HL-60 (cell line): ENCODE data around the gene EDARADD.

Experiments used
- GABPA ChIP-seq: IDR thresholded peaks from 2 replicates; pipeline ENCODE4 v1.6.1; 2012; ENCODE audit warnings: low read depth
- POLR2AphosphoS5 ChIP-seq: IDR thresholded peaks from 2 replicates; pipeline ENCODE4 v1.6.1; 2012; ENCODE audit warnings: low read depth
- SPI1 ChIP-seq: IDR thresholded peaks from 2 replicates; pipeline ENCODE4 v1.6.1; 2012; ENCODE audit warnings: low read depth, mild to moderate bottlenecking, borderline replicate concordance
- TF ChIP-seq, protein P1 (sequence below): IDR thresholded peaks from one replicate; pipeline ENCODE4 v1.5.1; 2011; ENCODE audit warnings: low read length, control low read depth, inconsistent platforms; ENCODE audit not compliant: insufficient read depth
- TF ChIP-seq, protein P2 (sequence below): IDR thresholded peaks from 2 replicates; pipeline ENCODE4 v1.6.1; 2012; ENCODE audit warnings: low read depth; ENCODE audit not compliant: insufficient replicate concordance

DNA sequence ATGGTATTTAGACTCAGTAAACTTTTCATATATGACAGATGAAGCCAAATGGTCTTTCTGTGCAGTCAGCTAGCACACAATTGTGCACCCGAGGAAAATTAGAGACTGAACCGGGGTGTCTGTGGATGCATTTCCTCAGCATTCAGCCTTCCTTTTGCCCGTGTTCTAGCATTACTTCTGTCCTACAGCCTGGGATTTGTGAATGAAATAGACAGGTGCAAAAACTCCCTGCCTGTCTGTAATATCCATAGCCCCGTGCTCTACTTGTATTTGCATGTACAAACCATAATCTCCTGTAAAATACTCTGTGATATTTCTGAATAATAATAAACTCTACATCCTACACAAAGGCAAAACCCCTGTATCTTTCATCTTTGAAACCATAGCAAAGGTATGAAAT, 64.9 kb downstream of the EDARADD start:
- TF ChIP-seq, protein P1, sequence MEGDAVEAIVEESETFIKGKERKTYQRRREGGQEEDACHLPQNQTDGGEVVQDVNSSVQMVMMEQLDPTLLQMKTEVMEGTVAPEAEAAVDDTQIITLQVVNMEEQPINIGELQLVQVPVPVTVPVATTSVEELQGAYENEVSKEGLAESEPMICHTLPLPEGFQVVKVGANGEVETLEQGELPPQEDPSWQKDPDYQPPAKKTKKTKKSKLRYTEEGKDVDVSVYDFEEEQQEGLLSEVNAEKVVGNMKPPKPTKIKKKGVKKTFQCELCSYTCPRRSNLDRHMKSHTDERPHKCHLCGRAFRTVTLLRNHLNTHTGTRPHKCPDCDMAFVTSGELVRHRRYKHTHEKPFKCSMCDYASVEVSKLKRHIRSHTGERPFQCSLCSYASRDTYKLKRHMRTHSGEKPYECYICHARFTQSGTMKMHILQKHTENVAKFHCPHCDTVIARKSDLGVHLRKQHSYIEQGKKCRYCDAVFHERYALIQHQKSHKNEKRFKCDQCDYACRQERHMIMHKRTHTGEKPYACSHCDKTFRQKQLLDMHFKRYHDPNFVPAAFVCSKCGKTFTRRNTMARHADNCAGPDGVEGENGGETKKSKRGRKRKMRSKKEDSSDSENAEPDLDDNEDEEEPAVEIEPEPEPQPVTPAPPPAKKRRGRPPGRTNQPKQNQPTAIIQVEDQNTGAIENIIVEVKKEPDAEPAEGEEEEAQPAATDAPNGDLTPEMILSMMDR, result no peak
- TF ChIP-seq POLR2AphosphoS5, result no peak
- TF ChIP-seq, protein P2, sequence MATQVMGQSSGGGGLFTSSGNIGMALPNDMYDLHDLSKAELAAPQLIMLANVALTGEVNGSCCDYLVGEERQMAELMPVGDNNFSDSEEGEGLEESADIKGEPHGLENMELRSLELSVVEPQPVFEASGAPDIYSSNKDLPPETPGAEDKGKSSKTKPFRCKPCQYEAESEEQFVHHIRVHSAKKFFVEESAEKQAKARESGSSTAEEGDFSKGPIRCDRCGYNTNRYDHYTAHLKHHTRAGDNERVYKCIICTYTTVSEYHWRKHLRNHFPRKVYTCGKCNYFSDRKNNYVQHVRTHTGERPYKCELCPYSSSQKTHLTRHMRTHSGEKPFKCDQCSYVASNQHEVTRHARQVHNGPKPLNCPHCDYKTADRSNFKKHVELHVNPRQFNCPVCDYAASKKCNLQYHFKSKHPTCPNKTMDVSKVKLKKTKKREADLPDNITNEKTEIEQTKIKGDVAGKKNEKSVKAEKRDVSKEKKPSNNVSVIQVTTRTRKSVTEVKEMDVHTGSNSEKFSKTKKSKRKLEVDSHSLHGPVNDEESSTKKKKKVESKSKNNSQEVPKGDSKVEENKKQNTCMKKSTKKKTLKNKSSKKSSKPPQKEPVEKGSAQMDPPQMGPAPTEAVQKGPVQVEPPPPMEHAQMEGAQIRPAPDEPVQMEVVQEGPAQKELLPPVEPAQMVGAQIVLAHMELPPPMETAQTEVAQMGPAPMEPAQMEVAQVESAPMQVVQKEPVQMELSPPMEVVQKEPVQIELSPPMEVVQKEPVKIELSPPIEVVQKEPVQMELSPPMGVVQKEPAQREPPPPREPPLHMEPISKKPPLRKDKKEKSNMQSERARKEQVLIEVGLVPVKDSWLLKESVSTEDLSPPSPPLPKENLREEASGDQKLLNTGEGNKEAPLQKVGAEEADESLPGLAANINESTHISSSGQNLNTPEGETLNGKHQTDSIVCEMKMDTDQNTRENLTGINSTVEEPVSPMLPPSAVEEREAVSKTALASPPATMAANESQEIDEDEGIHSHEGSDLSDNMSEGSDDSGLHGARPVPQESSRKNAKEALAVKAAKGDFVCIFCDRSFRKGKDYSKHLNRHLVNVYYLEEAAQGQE, result no peak
- TF ChIP-seq GABPA, result no peak
- TF ChIP-seq SPI1, result no peak
